ENCODE data around the gene PEX5. TPM values are rescaled to one million over a fixed set of nuclear protein-coding genes. Genes with fewer than 3 reads are reported as not detected.

Gene PEX5
- total RNA-seq, 1 donor from 2014 or later = 21.5 TPM

DNA sequence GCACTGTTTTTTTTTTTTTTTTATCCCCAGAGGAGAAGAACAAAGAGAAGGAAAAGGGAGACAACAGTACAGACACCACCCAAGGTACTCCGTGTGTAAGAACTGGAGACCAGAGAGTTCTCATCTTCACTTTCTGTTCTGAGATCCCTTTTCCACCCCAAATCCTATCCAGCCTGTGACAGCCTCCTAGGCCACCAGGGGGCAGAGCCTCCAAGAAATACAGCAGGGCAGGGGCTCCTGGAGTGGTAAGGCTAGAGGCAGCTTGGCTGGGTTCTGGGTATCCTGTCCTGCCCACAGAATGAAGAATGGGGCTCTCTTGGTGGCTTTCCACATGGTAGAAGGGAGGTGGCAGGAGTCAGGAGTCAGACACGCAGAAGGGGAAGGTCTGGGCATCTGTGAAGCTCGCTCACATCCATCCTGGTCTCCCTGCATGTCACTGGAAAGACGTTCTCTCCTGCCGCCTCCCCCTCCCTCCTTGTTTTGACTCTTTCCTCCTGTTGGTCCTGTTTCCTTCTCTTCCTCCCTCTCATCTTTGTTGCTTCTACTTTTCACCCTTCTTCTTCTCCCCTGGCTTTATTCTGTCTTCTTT is 47.3 kb upstream of the PEX5 start:
- Histone ChIP-seq H3K9ac (ENCODE audit: low read length) (no peak overlapping the region), H3K9me3 (ENCODE audit: insufficient read depth, low read depth, low read length) (no peaks in the 10 kb centered on the region), H4K20me1 (ENCODE audit: insufficient read depth, low read length) (no peaks in the 10 kb centered on the region), H3K79me2 (ENCODE audit: insufficient read depth, low read length) (no peaks in the 10 kb centered on the region), H3K27me3 (ENCODE audit: insufficient read depth, low read length) (no peaks in the 10 kb centered on the region), H3K4me2 (ENCODE audit: low read length) (no peak overlapping the region), H3K27ac (ENCODE audit: low read depth, low read length) (no peak overlapping the region), H3K4me1 (ENCODE audit: insufficient read depth, low read length) (no peaks in the 10 kb centered on the region), H3K36me3 (ENCODE audit: insufficient read depth, low read length) (peaks cover 5% of the 10 kb centered on the region), H3K4me3 (ENCODE audit: insufficient read depth, low read depth, low read length) (no peak overlapping the region), H2AFZ (ENCODE audit: low read depth, low read length) (no peak overlapping the region)
- TF ChIP-seq EZH2 (IDR thresholded peaks at IDR 0.05; ENCODE audit: insufficient read depth, low read length) = no peak
- TF ChIP-seq, protein P1, sequence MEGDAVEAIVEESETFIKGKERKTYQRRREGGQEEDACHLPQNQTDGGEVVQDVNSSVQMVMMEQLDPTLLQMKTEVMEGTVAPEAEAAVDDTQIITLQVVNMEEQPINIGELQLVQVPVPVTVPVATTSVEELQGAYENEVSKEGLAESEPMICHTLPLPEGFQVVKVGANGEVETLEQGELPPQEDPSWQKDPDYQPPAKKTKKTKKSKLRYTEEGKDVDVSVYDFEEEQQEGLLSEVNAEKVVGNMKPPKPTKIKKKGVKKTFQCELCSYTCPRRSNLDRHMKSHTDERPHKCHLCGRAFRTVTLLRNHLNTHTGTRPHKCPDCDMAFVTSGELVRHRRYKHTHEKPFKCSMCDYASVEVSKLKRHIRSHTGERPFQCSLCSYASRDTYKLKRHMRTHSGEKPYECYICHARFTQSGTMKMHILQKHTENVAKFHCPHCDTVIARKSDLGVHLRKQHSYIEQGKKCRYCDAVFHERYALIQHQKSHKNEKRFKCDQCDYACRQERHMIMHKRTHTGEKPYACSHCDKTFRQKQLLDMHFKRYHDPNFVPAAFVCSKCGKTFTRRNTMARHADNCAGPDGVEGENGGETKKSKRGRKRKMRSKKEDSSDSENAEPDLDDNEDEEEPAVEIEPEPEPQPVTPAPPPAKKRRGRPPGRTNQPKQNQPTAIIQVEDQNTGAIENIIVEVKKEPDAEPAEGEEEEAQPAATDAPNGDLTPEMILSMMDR (IDR thresholded peaks at IDR 0.05; ENCODE audit: insufficient read depth, low read depth, low read length) = peak; percentile 80
- Mint-ChIP-seq H3K4me1 (ENCODE audit: low read depth, unreplicated experiment) (peaks cover 8% of the 10 kb centered on the region), H3K27me3 (ENCODE audit: low read depth, unreplicated experiment) (peaks cover 3% of the 10 kb centered on the region), H3K27ac (ENCODE audit: unreplicated experiment) (no peak overlapping the region), H3K36me3 (ENCODE audit: low read depth, unreplicated experiment) (peaks cover 35% of the 10 kb centered on the region), H3K9me3 (ENCODE audit: unreplicated experiment) (peaks cover 6% of the 10 kb centered on the region), H3K4me3 (ENCODE audit: unreplicated experiment) (no peak overlapping the region)
- DNase-seq (ENCODE audit: low read depth) = no peak
- no peak for FAIRE-seq

DNA sequence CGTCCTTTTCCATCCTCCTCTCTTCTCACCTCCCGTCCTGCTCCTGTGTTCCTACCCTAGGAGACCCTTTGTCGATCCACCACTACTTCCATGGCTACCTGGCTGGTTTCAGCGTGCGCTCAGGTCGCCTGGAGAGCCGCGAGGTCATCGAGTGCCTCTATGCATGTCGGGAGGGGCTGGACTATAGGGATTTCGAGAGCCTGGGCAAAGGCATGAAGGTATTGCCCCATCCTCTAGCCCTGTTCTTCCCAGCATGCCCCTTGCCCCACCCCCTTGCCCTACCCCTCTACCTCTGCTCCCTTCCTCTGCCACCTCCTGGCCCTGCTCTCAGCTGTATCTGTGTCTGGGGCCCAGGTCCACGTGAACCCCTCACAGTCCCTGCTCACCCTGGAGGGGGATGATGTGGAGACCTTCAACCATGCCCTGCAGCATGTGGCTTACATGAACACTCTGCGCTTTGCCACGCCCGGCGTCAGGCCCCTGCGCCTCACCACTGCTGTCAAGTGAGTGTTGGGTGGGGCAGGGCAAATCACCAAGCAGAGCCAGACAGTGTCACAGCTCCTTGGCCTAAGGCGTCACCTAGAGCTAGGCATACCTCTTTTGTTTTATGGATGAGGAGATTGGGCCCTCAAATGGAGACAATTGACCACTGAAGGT is 46.5 kb upstream of the PEX5 start:
- Mint-ChIP-seq H3K36me3 (ENCODE audit: low read depth, unreplicated experiment) (peaks cover 32% of the 10 kb centered on the region), H3K4me1 (ENCODE audit: low read depth, unreplicated experiment) (peaks cover 8% of the 10 kb centered on the region), H3K4me3 (ENCODE audit: unreplicated experiment) (no peak overlapping the region), H3K27me3 (ENCODE audit: low read depth, unreplicated experiment) (peaks cover 3% of the 10 kb centered on the region), H3K27ac (ENCODE audit: unreplicated experiment) (no peak overlapping the region), H3K9me3 (ENCODE audit: unreplicated experiment) (peaks cover 6% of the 10 kb centered on the region)
- Histone ChIP-seq H3K4me1 (ENCODE audit: insufficient read depth, low read length) (no peaks in the 10 kb centered on the region), H3K9ac (ENCODE audit: low read length) (no peak overlapping the region), H3K4me2 (ENCODE audit: low read length) (no peak overlapping the region), H3K79me2 (ENCODE audit: insufficient read depth, low read length) (no peaks in the 10 kb centered on the region), H3K27me3 (ENCODE audit: insufficient read depth, low read length) (no peaks in the 10 kb centered on the region), H3K27ac (ENCODE audit: low read depth, low read length) (no peak overlapping the region), H3K9me3 (ENCODE audit: insufficient read depth, low read depth, low read length) (no peaks in the 10 kb centered on the region), H3K4me3 (ENCODE audit: insufficient read depth, low read depth, low read length) (no peak overlapping the region), H4K20me1 (ENCODE audit: insufficient read depth, low read length) (no peaks in the 10 kb centered on the region), H3K36me3 (ENCODE audit: insufficient read depth, low read length) (peaks cover 5% of the 10 kb centered on the region), H2AFZ (ENCODE audit: low read depth, low read length) (no peak overlapping the region)
- FAIRE-seq (no peak), DNase-seq (ENCODE audit: low read depth) (no peak)
- TF ChIP-seq EZH2 (IDR thresholded peaks at IDR 0.05; ENCODE audit: insufficient read depth, low read length) = no peak
- TF ChIP-seq, protein P1 (IDR thresholded peaks at IDR 0.05; ENCODE audit: insufficient read depth, low read depth, low read length) = no peak

DNA sequence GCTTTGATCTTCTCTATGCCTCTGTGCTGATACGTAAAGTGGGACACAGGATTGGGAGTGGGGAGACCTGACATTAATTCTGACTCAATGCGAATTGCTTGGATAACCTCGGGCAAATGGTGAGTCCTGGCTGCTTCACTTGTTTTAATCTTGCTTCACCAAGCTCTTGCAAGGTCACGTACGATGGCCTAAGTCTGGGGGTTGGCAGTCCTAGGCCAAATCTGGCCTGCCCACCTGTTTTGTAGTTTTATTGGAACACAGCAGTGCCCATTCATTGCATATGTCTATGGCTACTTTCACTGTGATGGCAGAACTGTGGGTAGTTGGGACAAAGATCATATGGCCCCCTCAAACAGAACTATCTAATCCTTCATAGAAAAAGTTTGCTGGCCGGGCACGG is 45.9 kb upstream of the PEX5 start:
- H3K27me3 Mint-ChIP-seq (ENCODE audit: low read depth, unreplicated experiment) = peaks cover 3% of the 10 kb centered on the region
- Histone ChIP-seq H3K4me3 (ENCODE audit: insufficient read depth, low read depth, low read length) (no peak overlapping the region), H3K79me2 (ENCODE audit: insufficient read depth, low read length) (no peaks in the 10 kb centered on the region), H3K27ac (ENCODE audit: low read depth, low read length) (no peak overlapping the region), H2AFZ (ENCODE audit: low read depth, low read length) (no peak overlapping the region), H3K4me2 (ENCODE audit: low read length) (no peak overlapping the region), H3K36me3 (ENCODE audit: insufficient read depth, low read length) (peaks cover 5% of the 10 kb centered on the region), H3K9me3 (ENCODE audit: insufficient read depth, low read depth, low read length) (no peaks in the 10 kb centered on the region), H3K4me1 (ENCODE audit: insufficient read depth, low read length) (no peaks in the 10 kb centered on the region), H3K27me3 (ENCODE audit: insufficient read depth, low read length) (no peaks in the 10 kb centered on the region), H3K9ac (ENCODE audit: low read length) (no peak overlapping the region), H4K20me1 (ENCODE audit: insufficient read depth, low read length) (no peaks in the 10 kb centered on the region)
- TF ChIP-seq, protein P1 (IDR thresholded peaks at IDR 0.05; ENCODE audit: insufficient read depth, low read depth, low read length) = no peak
- TF ChIP-seq EZH2 (IDR thresholded peaks at IDR 0.05; ENCODE audit: insufficient read depth, low read length) = no peak
- no peak for FAIRE-seq
- peaks cover 6% of the 10 kb centered on the region for H3K9me3 Mint-ChIP-seq (ENCODE audit: unreplicated experiment)
- no peak overlapping the region for H3K4me3 Mint-ChIP-seq (ENCODE audit: unreplicated experiment)
- peaks cover 30% of the 10 kb centered on the region for H3K36me3 Mint-ChIP-seq (ENCODE audit: low read depth, unreplicated experiment)
- peaks cover 8% of the 10 kb centered on the region for H3K4me1 Mint-ChIP-seq (ENCODE audit: low read depth, unreplicated experiment)
- no peak for DNase-seq (ENCODE audit: low read depth)
- H3K27ac Mint-ChIP-seq (ENCODE audit: unreplicated experiment) = no peak overlapping the region
